ENCODE measurements around the gene LATS2. TPM values are rescaled to one million over a fixed set of nuclear protein-coding genes. Genes with fewer than 3 reads are reported as not detected.

Gene LATS2
- total RNA-seq, 1 donor from 2014 or later: 49.0 TPM

DNA sequence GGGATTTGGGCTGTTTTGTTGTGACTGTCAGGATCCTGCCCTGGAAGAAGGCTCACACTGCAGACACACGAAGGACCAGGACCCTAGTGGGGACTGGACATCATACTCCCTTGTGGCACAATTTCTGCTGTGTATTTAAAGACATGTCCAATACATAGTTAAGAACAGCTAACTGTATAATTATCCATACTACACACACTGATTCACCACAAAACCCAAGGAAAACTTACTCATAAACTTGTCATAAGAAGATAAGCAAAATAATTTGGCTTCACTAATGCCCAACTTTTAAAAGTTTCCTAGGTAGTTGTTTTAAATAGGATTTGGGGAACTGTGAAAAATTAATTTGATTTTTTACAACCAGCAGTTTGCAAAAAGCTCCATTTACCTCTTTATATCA lies 46.1 kb downstream of the LATS2 start:
- H3K27me3 ChIP-seq: no peaks in the 10 kb centered on the region
- intact Hi-C loops (cut with DNase I): no loop called here
- DNase-seq (ENCODE audit: low spot score in 2 of 2): no peak
- H3K27ac ChIP-seq: peak overlapping the region in 1 of 2 donors; percentile 45
- no peak overlapping the region for H3K4me3 ChIP-seq
- no peaks in the 10 kb centered on the region for H3K36me3 ChIP-seq
- TF ChIP-seq, protein P1, sequence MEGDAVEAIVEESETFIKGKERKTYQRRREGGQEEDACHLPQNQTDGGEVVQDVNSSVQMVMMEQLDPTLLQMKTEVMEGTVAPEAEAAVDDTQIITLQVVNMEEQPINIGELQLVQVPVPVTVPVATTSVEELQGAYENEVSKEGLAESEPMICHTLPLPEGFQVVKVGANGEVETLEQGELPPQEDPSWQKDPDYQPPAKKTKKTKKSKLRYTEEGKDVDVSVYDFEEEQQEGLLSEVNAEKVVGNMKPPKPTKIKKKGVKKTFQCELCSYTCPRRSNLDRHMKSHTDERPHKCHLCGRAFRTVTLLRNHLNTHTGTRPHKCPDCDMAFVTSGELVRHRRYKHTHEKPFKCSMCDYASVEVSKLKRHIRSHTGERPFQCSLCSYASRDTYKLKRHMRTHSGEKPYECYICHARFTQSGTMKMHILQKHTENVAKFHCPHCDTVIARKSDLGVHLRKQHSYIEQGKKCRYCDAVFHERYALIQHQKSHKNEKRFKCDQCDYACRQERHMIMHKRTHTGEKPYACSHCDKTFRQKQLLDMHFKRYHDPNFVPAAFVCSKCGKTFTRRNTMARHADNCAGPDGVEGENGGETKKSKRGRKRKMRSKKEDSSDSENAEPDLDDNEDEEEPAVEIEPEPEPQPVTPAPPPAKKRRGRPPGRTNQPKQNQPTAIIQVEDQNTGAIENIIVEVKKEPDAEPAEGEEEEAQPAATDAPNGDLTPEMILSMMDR (IDR thresholded peaks at IDR 0.05): no peak
- H3K4me1 ChIP-seq: peaks cover 18 to 71% of the 10 kb centered on the region in 2 donors
- no peaks in the 10 kb centered on the region for H3K9me3 ChIP-seq

DNA sequence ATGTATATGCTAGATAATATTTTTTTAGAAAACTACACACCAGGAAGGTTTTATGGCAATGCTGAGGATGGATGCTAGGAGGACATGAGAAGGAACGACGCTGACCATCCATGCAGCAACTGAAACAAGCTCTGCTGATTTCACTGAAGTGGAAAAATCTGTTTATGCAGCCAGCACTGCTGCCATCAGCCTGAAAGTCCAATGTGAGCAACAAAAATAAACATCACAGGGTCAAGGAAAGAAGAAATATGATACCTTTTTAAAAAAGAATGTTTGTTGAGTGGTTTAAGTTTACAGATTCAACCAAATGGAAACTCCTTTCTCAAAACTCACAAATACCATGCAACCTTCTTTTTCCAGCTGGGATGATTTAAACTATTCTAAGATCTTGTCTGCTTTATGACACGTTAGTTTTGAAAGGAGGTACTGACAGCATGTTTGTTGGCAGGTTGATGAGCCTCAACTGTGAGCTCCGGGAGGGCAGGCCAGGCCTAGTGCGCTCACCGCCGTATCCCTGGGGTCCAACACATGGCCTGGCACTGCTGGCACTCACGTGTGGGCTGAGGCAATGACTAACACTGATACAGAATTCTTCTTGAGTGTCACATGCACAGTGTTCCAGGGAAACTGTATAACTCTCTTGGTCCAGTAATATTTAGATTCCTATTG lies 46.8 kb downstream of the LATS2 start:
- no peak for DNase-seq (ENCODE audit: low spot score in 2 of 2)
- intact Hi-C loops (cut with DNase I): no loop called here
- no peaks in the 10 kb centered on the region for H3K27me3 ChIP-seq
- H3K27ac ChIP-seq: peak overlapping the region; percentile 34 to 45
- H3K4me3 ChIP-seq: no peak overlapping the region
- TF ChIP-seq, protein P1 (IDR thresholded peaks at IDR 0.05): no peak
- peaks cover 18 to 67% of the 10 kb centered on the region in 2 donors for H3K4me1 ChIP-seq
- no peaks in the 10 kb centered on the region for H3K36me3 ChIP-seq
- no peaks in the 10 kb centered on the region for H3K9me3 ChIP-seq

DNA sequence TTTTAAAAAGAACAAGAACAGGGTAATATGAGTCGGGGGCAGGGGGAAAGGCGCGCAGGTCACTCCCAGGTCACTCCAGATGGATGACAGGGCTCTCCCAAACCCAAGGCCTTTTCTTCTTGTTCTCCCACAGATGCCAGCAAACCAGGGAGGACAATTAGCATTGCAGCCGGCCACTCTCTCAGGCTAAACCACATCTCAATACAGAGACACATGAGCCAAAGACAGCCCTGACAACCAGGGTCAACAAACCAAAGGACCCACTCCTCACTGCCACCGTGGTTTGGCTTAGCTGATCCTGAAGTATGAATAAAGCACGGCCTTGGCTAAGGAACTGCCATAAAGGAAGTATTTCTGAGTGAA lies 47.3 kb downstream of the LATS2 start:
- Histone ChIP-seq H3K4me3 (no peak overlapping the region), H3K4me1 (peaks cover 18 to 72% of the 10 kb centered on the region in 2 donors), H3K36me3 (no peaks in the 10 kb centered on the region), H3K27ac (peak overlapping the region; percentile 34 to 45), H3K9me3 (no peaks in the 10 kb centered on the region), H3K27me3 (no peaks in the 10 kb centered on the region)
- no peak for DNase-seq (ENCODE audit: low spot score in 2 of 2)
- intact Hi-C loops (cut with DNase I): no loop called here
- TF ChIP-seq, protein P1 (IDR thresholded peaks at IDR 0.05): no peak

DNA sequence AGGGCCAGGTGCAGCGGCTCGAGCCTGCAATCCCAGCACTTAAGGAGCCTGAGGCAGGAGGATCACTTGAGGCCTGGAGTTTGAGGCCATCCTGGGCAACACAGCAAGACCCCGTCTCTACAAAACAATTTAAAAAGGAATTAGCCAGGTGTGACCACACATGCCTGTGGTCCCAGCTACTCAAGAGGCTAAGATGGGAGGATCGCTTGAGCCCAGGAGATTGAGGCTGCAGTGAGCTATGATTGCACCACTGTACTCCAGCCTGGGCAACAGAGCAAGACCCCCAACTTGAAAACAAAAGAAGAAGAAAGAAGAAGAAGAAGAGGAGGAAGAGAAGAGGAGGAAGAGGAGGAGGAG lies 47.7 kb downstream of the LATS2 start:
- intact Hi-C loops (cut with DNase I): no loop called here
- peaks cover 18 to 74% of the 10 kb centered on the region in 2 donors for H3K4me1 ChIP-seq

DNA sequence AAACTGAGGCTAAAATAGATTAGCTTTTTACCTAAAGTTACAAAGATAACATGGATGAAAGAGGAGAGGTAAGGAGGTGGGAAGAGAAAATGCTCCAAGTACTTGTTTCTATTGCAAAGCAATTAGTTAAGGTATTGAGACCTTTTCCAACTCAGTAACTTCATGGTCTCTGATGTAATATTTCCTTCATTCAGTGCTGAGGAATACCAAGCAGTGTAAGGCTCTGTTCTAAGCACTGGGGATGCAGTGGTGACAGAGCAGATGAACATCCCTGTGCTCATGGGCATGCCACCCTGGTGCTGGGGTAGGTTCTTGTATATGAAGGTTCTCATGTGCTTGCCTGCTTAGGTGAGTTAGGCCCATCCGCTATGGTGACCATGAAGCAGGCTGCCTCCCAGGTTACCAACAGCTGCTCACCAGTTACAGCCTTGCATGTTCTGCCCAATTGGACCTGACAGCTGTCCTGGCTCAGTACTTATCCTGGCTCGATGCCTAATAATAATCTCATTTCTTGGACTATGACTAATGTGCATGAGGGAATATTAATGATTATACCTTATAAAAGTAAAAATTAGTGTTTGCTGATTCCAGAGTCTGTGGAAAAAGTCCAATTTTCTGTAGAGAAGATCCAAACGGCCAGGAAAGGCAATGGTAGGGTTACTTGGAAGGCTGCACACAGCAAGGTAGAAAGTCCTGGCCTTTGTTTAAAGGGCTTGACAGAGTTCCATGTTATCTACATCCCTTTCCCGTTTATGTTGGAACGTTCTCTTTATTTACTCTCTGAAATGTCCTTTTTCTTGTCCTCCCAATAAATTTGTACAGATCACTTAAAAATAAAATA lies 48.3 kb downstream of the LATS2 start:
- H3K9me3 ChIP-seq: no peaks in the 10 kb centered on the region
- TF ChIP-seq, protein P1 (IDR thresholded peaks at IDR 0.05): no peak
- no peak for DNase-seq (ENCODE audit: low spot score in 2 of 2)
- no peak overlapping the region for H3K4me3 ChIP-seq
- intact Hi-C loops (cut with DNase I): no loop called here
- H3K4me1 ChIP-seq: peaks cover 18 to 74% of the 10 kb centered on the region in 2 donors
- no peaks in the 10 kb centered on the region for H3K36me3 ChIP-seq
- H3K27ac ChIP-seq: peak overlapping the region; percentile 6 to 45
- no peaks in the 10 kb centered on the region for H3K27me3 ChIP-seq

More for the DNA sequence above, 47.7 kb downstream of the LATS2 start:
- Histone ChIP-seq H3K27me3 (no peaks in the 10 kb centered on the region), H3K9me3 (no peaks in the 10 kb centered on the region), H3K4me3 (no peak overlapping the region), H3K36me3 (no peaks in the 10 kb centered on the region), H3K27ac (peak overlapping the region; percentile 6 to 45)
- no peak for DNase-seq (ENCODE audit: low spot score in 2 of 2)
- TF ChIP-seq, protein P1 (IDR thresholded peaks at IDR 0.05): no peak

All from ascending aorta (tissue), 2 donors.